Activated CD4-positive, alpha-beta T cell treated with anti-CD3 and anti-CD28 coated beads, Interleukin-2, Interleukin-4, amounts not matched to agents 100 ng/mL and 50 ng/mL, durations not matched to agents 16 hours and 8 hours (primary cell): Measurements from ENCODE around the gene TMEM135.
A peak's percentile ranks its signal among the peaks of the same experiment; 100 is the strongest.
"Not testable (repeated sequence)": the region's sequence is repeated elsewhere in the genome, so short reads cannot be mapped to it uniquely, and the experiment has no call there.

Source experiments
- DNase-seq: peaks from one replicate; pipeline ENCODE4 v3.0.0-alpha.2; 2020; ENCODE audit warnings: low spot score

The TMEM135 gene

DNA sequence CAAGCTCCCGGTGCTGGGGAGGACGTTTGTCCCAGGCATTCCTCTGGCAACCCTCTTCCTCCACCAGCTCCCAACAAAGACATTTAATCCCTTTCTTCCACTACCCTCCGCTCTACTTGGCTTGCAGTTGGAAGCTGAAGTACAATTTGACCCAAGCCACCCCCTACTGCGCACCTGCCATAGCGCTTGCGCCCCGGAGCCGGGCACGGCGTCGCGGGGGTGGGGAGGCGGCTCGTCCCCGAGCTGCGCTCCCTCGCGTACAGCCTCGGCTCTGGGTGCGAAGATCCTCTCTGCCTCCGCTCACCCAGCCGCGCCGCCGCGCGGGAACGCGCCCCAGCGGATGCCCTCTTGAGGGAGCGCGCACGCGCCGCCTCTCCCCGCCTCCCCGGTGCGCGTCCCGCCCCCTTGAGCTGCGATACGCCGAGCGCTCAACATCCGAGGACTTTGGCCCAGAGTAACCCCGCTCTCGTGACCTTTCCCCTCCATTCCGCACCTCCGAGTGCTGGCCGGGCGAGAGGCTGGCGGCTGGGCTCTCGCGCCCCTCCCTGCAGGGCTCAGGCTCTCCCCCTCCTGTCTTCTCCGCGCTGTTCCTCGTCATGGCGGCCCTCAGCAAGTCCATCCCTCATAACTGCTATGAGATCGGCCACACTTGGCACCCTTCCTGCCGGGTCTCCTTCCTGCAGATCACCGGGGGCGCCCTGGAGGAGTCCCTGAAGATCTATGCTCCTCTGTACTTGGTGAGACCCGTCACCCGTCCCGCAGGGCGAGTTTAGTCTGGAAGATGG, at the start of gene TMEM135:
Gene TMEM135 (plus strand): TSS at position 485 of the 785 bp plus-strand sequence. CDS start 112 bp downstream, at position 597.
- DNase-seq = peak; percentile 96

GRCh38 chr11:86988351-86988881, 49.3 kb upstream of the TMEM135 start:
- no peak for DNase-seq

- DNase-seq = no peak
Measured at GRCh38 chr11:86990031-86990430, 47.7 kb upstream of the TMEM135 start.

GRCh38 chr11:86990515-86990914, 47.2 kb upstream of the TMEM135 start:
- DNase-seq = no peak

GRCh38 chr11:86991341-86991740, 46.4 kb upstream of the TMEM135 start:
- no peak for DNase-seq

- DNase-seq = not testable (repeated sequence)
Measured at GRCh38 chr11:86992340-86992739, 45.4 kb upstream of the TMEM135 start.

DNA sequence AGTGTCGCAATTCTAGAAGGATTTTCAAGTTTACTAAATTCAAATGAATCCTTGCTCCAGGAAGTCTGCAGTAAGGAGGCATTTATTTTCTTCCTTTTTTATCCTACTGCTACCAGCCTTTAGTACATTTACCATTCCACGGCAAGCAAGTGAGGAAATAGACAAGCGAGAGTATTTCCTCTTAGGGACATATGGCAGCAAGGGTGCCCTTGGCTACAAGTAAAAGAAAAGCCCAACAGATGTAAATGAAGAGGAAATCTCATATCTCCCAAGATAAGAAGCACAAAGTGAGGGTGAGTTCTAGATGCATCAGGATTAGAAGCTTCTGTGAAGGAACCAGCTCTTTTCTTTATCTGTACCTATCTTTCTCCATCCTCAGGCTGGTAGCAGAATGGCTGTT, 44.7 kb upstream of the TMEM135 start:
- no peak for DNase-seq

- no peak for DNase-seq
Measured at GRCh38 chr11:86996953-86997570, 40.7 kb upstream of the TMEM135 start.

DNA sequence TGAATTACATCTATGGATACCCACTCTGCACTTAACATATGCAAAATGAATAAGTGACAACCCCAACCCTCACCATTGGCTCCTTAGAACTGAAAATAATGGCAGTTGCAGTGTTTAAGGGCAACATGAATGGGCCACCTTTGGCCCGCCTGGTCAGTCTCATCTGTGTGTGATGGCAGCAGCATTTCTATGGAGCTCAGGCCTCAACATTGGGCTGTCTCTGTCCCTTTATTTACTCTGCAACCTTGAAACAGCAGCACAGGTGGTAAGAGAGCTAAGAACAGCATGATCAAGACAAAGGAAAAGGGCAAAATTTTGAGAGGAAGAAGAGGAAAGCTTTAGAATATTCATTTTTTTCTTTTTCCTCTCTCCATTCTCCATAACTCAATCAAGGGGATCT, 38.3 kb upstream of the TMEM135 start:
- no peak for DNase-seq

GRCh38 chr11:86999859-87000753, 37.6 kb upstream of the TMEM135 start:
- DNase-seq = no peak

- DNase-seq = no peak
Measured at GRCh38 chr11:87002918-87003317, 34.8 kb upstream of the TMEM135 start.

- DNase-seq = not testable (repeated sequence)
Measured at GRCh38 chr11:87004281-87004680, 33.5 kb upstream of the TMEM135 start.

GRCh38 chr11:87005569-87005921, 32.2 kb upstream of the TMEM135 start:
- DNase-seq = no peak

- DNase-seq = no peak
Measured at GRCh38 chr11:87006035-87006434, 31.7 kb upstream of the TMEM135 start.

- DNase-seq = no peak
Measured at GRCh38 chr11:87007963-87008362, 29.8 kb upstream of the TMEM135 start.

- no peak for DNase-seq
Measured at GRCh38 chr11:87012089-87012488, 25.6 kb upstream of the TMEM135 start.

DNA sequence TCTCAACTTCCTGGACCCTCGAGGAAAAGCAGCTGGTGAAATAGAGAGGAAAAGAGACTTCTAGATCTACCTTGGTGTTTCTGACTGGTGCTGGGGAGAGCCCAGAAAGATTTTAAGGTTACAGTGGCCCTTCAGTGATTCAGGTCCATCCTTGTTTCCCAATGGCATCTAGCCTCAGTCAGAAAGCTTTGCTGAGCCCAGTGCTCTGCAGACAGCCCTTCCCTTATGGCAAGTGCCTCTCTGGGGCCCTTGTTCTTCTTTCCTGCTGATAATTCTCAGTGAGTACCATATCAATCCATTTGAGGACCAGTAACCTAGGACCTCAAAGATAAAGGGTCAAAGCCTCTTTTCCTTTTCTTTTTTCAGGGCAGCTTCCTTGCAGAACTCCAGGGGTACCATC, 25.1 kb upstream of the TMEM135 start:
- no peak for DNase-seq

- no peak for DNase-seq
Measured at GRCh38 chr11:87013912-87014825, 23.6 kb upstream of the TMEM135 start.

DNA sequence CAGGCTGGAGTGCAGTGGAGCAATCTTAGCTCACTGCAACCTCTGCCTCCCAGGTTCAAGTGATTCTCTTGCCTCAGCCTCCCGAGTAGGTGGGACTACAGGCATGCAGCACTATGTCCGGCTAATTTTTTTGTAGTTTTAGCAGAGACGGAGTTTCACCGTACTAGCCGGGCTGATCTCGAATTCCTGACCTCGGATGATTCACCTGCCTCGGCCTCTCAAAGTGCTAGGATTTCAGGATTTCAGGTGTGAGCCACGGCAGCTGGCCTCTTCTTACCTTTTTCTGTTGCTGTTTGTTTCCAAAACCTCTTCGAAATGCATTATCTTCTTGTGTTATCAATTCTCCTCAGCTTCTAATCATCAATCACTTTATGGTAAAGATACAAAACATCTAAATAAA, 22.1 kb upstream of the TMEM135 start:
- DNase-seq = no peak

- DNase-seq = no peak
Measured at GRCh38 chr11:87019613-87020271, 18.0 kb upstream of the TMEM135 start.

DNA sequence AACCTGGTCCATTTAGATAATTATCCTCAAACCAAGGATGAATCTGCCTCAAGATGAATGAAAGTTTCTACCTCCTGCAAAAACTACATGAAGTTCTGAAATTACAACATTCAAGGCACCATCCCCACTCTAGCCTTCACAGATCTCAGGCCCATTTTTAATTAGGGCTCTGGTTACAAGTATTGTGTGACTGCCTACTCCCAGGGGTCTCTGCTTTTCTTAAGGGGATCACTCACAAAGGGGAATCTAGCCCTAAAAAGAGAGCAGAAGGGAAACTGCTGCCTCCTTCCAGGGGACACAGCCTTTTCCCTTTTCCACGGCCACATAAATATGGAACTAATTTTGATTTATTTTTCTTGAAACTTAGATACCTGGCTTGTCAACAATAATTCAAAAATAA, 17.4 kb upstream of the TMEM135 start:
- no peak for DNase-seq
